ENCODE data around the gene LSM7. TPM values are rescaled to one million over a fixed set of nuclear protein-coding genes. Genes with fewer than 3 reads are reported as not detected.
"Not testable (repeated sequence)": the region's sequence is repeated elsewhere in the genome, so short reads cannot be mapped to it uniquely, and the experiment has no call there.

The LSM7 gene
- total RNA-seq, 1 donor from 2014 or later: 108 TPM

GRCh38 chr19:2350656-2351055 is 22.3 kb upstream of the LSM7 start:
- Mint-ChIP-seq H3K27me3 (ENCODE audit: unreplicated experiment) (peaks cover 2% of the 10 kb centered on the region), H3K9me3 (ENCODE audit: unreplicated experiment) (no peaks in the 10 kb centered on the region), H3K27ac (ENCODE audit: unreplicated experiment) (no peak overlapping the region), H3K36me3 (ENCODE audit: low read depth, unreplicated experiment) (peaks cover 4% of the 10 kb centered on the region), H3K4me3 (ENCODE audit: unreplicated experiment) (no peak overlapping the region), H3K4me1 (ENCODE audit: unreplicated experiment) (peaks cover 3% of the 10 kb centered on the region)
- TF ChIP-seq CTCF (IDR thresholded peaks at IDR 0.05; ENCODE audit: unreplicated experiment): no peak
- no peak for DNase-seq (ENCODE audit: low spot score)

DNA sequence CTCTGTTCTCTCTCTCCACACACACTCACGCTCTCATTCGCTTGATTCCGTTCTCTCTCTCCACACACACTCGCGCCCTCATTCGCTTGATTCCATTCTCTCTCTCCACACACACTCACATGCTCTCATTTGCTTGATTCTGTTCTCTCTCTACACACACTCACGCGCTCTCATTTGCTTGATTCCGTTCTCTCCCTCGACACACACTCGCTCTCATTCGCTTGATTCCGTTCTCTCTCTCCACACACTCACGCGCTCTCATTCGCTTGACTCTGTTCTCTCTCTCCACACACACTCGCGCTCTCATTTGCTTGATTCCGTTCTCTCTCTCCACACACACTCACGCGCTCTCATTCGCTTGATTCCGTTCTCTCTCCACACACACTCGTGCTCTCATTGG is 21.4 kb upstream of the LSM7 start:
- H3K36me3 Mint-ChIP-seq (ENCODE audit: low read depth, unreplicated experiment); H3K4me3 Mint-ChIP-seq (ENCODE audit: unreplicated experiment); H3K27ac Mint-ChIP-seq (ENCODE audit: unreplicated experiment); H3K9me3 Mint-ChIP-seq (ENCODE audit: unreplicated experiment); DNase-seq (ENCODE audit: low spot score); H3K4me1 Mint-ChIP-seq (ENCODE audit: unreplicated experiment); H3K27me3 Mint-ChIP-seq (ENCODE audit: unreplicated experiment): not testable (repeated sequence)

DNA sequence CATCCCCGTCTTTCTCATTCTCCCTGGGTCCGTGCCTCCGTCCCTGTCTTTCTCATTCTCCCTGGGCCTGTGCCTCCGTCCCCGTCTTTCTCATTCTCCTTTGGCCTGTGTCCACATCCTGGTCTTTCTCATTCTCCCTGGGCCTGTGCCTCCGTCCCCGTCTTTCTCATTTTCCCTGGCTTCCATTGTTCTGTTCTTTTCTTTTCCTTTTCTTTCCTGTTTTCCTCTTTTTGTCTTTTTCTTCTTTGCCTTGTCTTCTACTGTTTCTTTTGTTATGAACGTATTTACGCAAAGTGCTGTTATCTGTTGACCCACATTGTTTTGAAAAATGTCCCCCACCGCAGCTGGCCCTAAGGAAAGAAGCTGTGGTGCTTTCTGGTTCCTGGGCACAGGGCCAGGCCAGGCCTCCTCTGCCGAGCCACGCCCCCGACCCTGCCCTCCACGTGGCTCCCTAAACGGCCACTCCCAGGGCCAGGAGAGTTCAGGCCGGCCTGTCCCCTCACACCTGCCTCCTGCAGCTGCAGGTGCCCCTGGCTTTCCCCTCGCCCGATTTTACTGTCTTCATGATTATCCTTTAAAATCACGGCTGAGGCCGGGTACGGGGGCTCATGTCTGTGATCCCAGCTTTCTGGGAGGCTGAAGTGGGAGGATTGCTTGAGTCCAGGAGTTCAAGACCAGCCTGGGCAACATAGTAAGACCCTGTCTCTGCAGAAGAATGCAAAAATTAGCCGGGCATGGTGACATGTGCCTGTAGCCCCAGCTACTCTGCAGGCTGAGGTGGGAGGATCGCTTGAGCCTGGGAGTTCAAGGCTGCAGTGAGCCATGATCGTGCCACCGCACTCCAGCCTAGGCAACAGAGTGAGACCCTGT is 17.6 kb upstream of the LSM7 start:
- Mint-ChIP-seq H3K36me3 (ENCODE audit: low read depth, unreplicated experiment) (peaks cover 9% of the 10 kb centered on the region), H3K4me3 (ENCODE audit: unreplicated experiment) (peak overlapping the region; percentile 66), H3K27ac (ENCODE audit: unreplicated experiment) (no peak overlapping the region), H3K9me3 (ENCODE audit: unreplicated experiment) (no peaks in the 10 kb centered on the region), H3K27me3 (ENCODE audit: unreplicated experiment) (peaks cover 3% of the 10 kb centered on the region), H3K4me1 (ENCODE audit: unreplicated experiment) (peaks cover 3% of the 10 kb centered on the region)
- TF ChIP-seq CTCF (IDR thresholded peaks at IDR 0.05; ENCODE audit: unreplicated experiment): no peak
- no peak for DNase-seq (ENCODE audit: low spot score)

- H3K4me3 Mint-ChIP-seq (ENCODE audit: unreplicated experiment): no peak overlapping the region
- H3K27me3 Mint-ChIP-seq (ENCODE audit: unreplicated experiment): peaks cover 3% of the 10 kb centered on the region
- H3K4me1 Mint-ChIP-seq (ENCODE audit: unreplicated experiment): peaks cover 3% of the 10 kb centered on the region
- H3K27ac Mint-ChIP-seq (ENCODE audit: unreplicated experiment): no peak overlapping the region
- no peak for TF ChIP-seq CTCF (IDR thresholded peaks at IDR 0.05; ENCODE audit: unreplicated experiment)
- no peaks in the 10 kb centered on the region for H3K9me3 Mint-ChIP-seq (ENCODE audit: unreplicated experiment)
- no peak for DNase-seq (ENCODE audit: low spot score)
- peaks cover 9% of the 10 kb centered on the region for H3K36me3 Mint-ChIP-seq (ENCODE audit: low read depth, unreplicated experiment)
Measured at GRCh38 chr19:2345076-2345475, 16.7 kb upstream of the LSM7 start.

DNA sequence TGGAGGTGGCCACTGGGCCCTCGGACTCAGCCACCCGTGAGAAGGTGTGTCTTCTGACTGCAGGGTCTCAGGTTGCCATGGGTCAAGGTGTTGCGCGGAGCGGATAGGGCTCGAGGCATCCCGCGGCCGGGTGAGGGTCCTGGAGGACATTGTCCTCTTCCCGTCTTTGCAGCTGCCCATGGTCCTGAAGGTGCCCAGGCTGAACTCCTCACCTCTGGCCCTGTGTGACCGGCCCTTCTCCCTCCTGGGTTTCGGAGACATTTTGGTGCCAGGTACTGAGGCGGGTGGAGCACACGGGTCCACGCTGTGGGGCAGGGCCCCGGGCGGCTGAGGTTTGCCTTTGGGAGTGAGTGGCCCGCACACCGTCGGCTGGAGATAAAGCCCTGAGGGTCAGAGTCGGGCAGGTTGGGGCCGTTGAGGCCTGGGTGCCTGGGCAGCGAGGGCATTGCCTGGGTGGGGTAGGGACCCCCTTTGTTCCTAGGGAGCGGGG is 16.0 kb upstream of the LSM7 start:
- H3K4me1 Mint-ChIP-seq (ENCODE audit: unreplicated experiment): peaks cover 3% of the 10 kb centered on the region
- H3K27me3 Mint-ChIP-seq (ENCODE audit: unreplicated experiment): peaks cover 3% of the 10 kb centered on the region
- TF ChIP-seq CTCF (IDR thresholded peaks at IDR 0.05; ENCODE audit: unreplicated experiment): no peak
- no peak overlapping the region for H3K27ac Mint-ChIP-seq (ENCODE audit: unreplicated experiment)
- no peak for DNase-seq (ENCODE audit: low spot score)
- H3K36me3 Mint-ChIP-seq (ENCODE audit: low read depth, unreplicated experiment): peaks cover 9% of the 10 kb centered on the region
- no peak overlapping the region for H3K4me3 Mint-ChIP-seq (ENCODE audit: unreplicated experiment)
- H3K9me3 Mint-ChIP-seq (ENCODE audit: unreplicated experiment): no peaks in the 10 kb centered on the region

Measured in endothelial cell (in vitro differentiated cells).